ENCODE data around the gene DAND5. TPM values are rescaled to one million over a fixed set of nuclear protein-coding genes. Genes with fewer than 3 reads are reported as not detected.
A peak's percentile ranks its signal among the peaks of the same experiment; 100 is the strongest.

DAND5 gene
- total RNA-seq, 1 donor from 2014 or later, result not detected

GRCh38 chr19:13005861-13006370, 36.5 kb downstream of the DAND5 start:
- no peaks in the 10 kb centered on the region for H3K36me3 ChIP-seq (ENCODE audit: insufficient read depth, low read length)
- TF ChIP-seq CTCF (IDR thresholded peaks at IDR 0.05; ENCODE audit: insufficient read depth, low read depth, low read length) (no peak), EZH2 (IDR thresholded peaks at IDR 0.05; ENCODE audit: insufficient read depth, low read length) (no peak)
- peaks cover 5% of the 10 kb centered on the region for H3K9me3 Mint-ChIP-seq (ENCODE audit: unreplicated experiment)
- DNase-seq (ENCODE audit: low read depth) (no peak), FAIRE-seq (no peak)
- H3K4me3 Mint-ChIP-seq (ENCODE audit: unreplicated experiment), result no peak overlapping the region
- H3K4me2 ChIP-seq (ENCODE audit: low read length), result no peak overlapping the region
- H3K9me3 ChIP-seq (ENCODE audit: insufficient read depth, low read depth, low read length), result no peaks in the 10 kb centered on the region
- H3K79me2 ChIP-seq (ENCODE audit: insufficient read depth, low read length), result peaks cover 99% of the 10 kb centered on the region
- peaks cover 24% of the 10 kb centered on the region for H3K4me1 ChIP-seq (ENCODE audit: insufficient read depth, low read length)
- H2AFZ ChIP-seq (ENCODE audit: low read depth, low read length), result no peak overlapping the region
- no peak overlapping the region for H3K27ac Mint-ChIP-seq (ENCODE audit: unreplicated experiment)
- H3K4me3 ChIP-seq (ENCODE audit: insufficient read depth, low read depth, low read length), result no peak overlapping the region
- H4K20me1 ChIP-seq (ENCODE audit: insufficient read depth, low read length), result peaks cover 92% of the 10 kb centered on the region
- H3K36me3 Mint-ChIP-seq (ENCODE audit: low read depth, unreplicated experiment), result peaks cover 3% of the 10 kb centered on the region
- no peak overlapping the region for H3K9ac ChIP-seq (ENCODE audit: low read length)
- H3K4me1 Mint-ChIP-seq (ENCODE audit: low read depth, unreplicated experiment), result no peaks in the 10 kb centered on the region
- no peaks in the 10 kb centered on the region for H3K27me3 ChIP-seq (ENCODE audit: insufficient read depth, low read length)
- no peak overlapping the region for H3K27ac ChIP-seq (ENCODE audit: low read depth, low read length)
- H3K27me3 Mint-ChIP-seq (ENCODE audit: low read depth, unreplicated experiment), result peaks cover 74% of the 10 kb centered on the region

- no peak overlapping the region for H3K4me3 ChIP-seq (ENCODE audit: insufficient read depth, low read depth, low read length)
- Mint-ChIP-seq H3K36me3 (ENCODE audit: low read depth, unreplicated experiment) (peaks cover 3% of the 10 kb centered on the region), H3K9me3 (ENCODE audit: unreplicated experiment) (peaks cover 7% of the 10 kb centered on the region), H3K4me3 (ENCODE audit: unreplicated experiment) (no peak overlapping the region), H3K27me3 (ENCODE audit: low read depth, unreplicated experiment) (peaks cover 73% of the 10 kb centered on the region), H3K4me1 (ENCODE audit: low read depth, unreplicated experiment) (no peaks in the 10 kb centered on the region), H3K27ac (ENCODE audit: unreplicated experiment) (no peak overlapping the region)
- FAIRE-seq (no peak), DNase-seq (ENCODE audit: low read depth) (no peak)
- no peak overlapping the region for H3K27ac ChIP-seq (ENCODE audit: low read depth, low read length)
- H3K4me1 ChIP-seq (ENCODE audit: insufficient read depth, low read length), result peaks cover 20% of the 10 kb centered on the region
- no peak overlapping the region for H3K9ac ChIP-seq (ENCODE audit: low read length)
- TF ChIP-seq EZH2 (IDR thresholded peaks at IDR 0.05; ENCODE audit: insufficient read depth, low read length) (no peak), CTCF (IDR thresholded peaks at IDR 0.05; ENCODE audit: insufficient read depth, low read depth, low read length) (no peak)
- H3K79me2 ChIP-seq (ENCODE audit: insufficient read depth, low read length), result peaks cover 99% of the 10 kb centered on the region
- no peak overlapping the region for H2AFZ ChIP-seq (ENCODE audit: low read depth, low read length)
- peak overlapping the region; percentile 19 for H3K4me2 ChIP-seq (ENCODE audit: low read length)
- no peaks in the 10 kb centered on the region for H3K36me3 ChIP-seq (ENCODE audit: insufficient read depth, low read length)
- H3K27me3 ChIP-seq (ENCODE audit: insufficient read depth, low read length), result no peaks in the 10 kb centered on the region
- H4K20me1 ChIP-seq (ENCODE audit: insufficient read depth, low read length), result peaks cover 86% of the 10 kb centered on the region
- H3K9me3 ChIP-seq (ENCODE audit: insufficient read depth, low read depth, low read length), result no peaks in the 10 kb centered on the region
Observed at GRCh38 chr19:13006431-13007281, 37.3 kb downstream of the DAND5 start.

All from astrocyte (in vitro differentiated cells and primary cell).